22Rv1 (cell line): ENCODE data around the gene ARIH1.
"Not testable (repeated sequence)": the region's sequence is repeated elsewhere in the genome, so short reads cannot be mapped to it uniquely, and the experiment has no call there.

Experiments
- CTCF ChIP-seq: fragments of 450-650 bp; IDR thresholded peaks from 2 replicates; pipeline ENCODE4 v1.5.1; 2017; ENCODE audit warnings: mild to moderate bottlenecking
- ZFX ChIP-seq: fragments of 450-650 bp; IDR thresholded peaks from 2 replicates; pipeline ENCODE4 v1.6.1; 2017; ENCODE audit warnings: antibody characterized with exemption, borderline replicate concordance

- TF ChIP-seq CTCF, ZFX: not testable (repeated sequence)
Measured at GRCh38 chr15:72615533-72616233, 141.6 kb downstream of the ARIH1 start.
